ENCODE data around the gene NLK.

DNA sequence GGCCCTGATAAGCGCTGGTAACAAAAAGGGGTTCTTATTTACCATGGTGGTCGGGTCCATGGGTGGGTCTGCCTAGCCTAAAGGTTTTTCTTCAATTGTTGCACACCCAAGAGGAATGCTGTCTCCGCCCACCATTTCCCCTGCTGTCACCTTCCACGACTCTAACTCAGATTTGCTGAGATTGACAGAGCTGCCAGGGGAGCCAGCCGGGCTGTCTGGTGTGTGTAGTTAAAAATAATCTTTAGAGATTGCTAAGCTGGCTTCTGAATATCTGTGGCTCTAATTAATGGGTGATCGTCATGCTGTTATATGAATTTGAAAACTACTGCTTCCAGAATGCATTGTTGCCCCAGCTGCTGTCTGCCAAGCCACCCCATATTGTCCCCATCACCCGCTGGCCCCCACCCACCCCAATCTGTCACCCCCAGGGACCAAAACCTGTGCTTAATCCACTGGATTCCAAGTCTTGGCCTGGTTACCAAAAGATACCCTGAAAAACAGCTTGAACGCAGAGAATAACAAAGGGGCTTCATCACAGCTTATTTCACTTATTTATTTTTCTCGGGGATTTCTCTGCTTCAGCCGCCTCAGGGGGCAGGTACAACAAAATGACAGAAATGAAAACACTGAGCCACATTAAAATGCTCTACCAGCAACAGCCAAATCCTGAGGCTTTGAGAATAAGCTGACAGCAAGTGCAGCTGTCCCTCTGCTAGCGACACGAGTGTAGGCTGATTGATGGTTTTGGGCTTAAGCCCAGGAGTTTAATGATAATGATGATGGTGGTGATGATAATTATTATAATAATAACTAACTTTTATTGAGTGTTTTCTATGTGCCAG is 46.1 kb upstream of the NLK start:
- TF ChIP-seq, protein P1, sequence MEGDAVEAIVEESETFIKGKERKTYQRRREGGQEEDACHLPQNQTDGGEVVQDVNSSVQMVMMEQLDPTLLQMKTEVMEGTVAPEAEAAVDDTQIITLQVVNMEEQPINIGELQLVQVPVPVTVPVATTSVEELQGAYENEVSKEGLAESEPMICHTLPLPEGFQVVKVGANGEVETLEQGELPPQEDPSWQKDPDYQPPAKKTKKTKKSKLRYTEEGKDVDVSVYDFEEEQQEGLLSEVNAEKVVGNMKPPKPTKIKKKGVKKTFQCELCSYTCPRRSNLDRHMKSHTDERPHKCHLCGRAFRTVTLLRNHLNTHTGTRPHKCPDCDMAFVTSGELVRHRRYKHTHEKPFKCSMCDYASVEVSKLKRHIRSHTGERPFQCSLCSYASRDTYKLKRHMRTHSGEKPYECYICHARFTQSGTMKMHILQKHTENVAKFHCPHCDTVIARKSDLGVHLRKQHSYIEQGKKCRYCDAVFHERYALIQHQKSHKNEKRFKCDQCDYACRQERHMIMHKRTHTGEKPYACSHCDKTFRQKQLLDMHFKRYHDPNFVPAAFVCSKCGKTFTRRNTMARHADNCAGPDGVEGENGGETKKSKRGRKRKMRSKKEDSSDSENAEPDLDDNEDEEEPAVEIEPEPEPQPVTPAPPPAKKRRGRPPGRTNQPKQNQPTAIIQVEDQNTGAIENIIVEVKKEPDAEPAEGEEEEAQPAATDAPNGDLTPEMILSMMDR (IDR thresholded peaks at IDR 0.05): no peak
- TF ChIP-seq POLR2A (IDR thresholded peaks at IDR 0.05): no peak

Data from upper lobe of left lung (tissue), 4 donors.